ENCODE measurements around the gene NANOS2. TPM values are rescaled to one million over a fixed set of nuclear protein-coding genes. Genes with fewer than 3 reads are reported as not detected.

NANOS2 gene
- total and polyA plus RNA-seq, 2 of the 13 experiments (the other 11 are each of a cell fraction or from before 2014, with no cell fraction given) = not detected

DNA sequence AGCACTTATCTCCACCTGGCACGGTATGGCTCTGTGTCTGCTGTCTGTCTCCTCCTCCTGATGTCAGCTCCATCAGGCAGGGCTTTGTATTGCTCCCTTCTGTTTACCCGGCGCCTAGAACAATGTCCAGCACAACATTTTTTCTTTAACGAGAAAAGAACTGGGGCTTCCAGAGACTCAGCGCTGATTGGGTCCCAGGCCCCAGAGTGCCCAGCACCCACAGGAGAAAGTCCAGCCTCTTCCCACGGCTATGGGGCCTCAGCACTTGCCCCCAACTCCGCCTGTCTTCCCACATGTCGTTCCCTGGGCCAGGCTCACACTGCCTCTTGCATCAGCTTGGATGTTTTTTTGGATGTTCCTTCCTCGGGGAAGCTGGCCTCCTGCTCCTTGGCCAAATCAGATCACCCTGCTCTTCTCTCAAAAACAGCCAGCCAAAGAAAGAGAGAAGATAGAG, 19.0 kb downstream of the NANOS2 start (continued):
- TF ChIP-seq, protein P1, sequence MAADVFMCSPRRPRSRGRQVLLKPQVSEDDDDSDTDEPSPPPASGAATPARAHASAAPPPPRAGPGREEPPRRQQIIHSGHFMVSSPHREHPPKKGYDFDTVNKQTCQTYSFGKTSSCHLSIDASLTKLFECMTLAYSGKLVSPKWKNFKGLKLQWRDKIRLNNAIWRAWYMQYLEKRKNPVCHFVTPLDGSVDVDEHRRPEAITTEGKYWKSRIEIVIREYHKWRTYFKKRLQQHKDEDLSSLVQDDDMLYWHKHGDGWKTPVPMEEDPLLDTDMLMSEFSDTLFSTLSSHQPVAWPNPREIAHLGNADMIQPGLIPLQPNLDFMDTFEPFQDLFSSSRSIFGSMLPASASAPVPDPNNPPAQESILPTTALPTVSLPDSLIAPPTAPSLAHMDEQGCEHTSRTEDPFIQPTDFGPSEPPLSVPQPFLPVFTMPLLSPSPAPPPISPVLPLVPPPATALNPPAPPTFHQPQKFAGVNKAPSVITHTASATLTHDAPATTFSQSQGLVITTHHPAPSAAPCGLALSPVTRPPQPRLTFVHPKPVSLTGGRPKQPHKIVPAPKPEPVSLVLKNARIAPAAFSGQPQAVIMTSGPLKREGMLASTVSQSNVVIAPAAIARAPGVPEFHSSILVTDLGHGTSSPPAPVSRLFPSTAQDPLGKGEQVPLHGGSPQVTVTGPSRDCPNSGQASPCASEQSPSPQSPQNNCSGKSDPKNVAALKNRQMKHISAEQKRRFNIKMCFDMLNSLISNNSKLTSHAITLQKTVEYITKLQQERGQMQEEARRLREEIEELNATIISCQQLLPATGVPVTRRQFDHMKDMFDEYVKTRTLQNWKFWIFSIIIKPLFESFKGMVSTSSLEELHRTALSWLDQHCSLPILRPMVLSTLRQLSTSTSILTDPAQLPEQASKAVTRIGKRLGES (CRISPR knock-in tag; IDR thresholded peaks at IDR 0.05; ENCODE audit: borderline replicate concordance) = no peak
- TF ChIP-seq ZFP41 (CRISPR knock-in tag; IDR thresholded peaks at IDR 0.05; ENCODE audit: borderline replicate concordance) = no peak
- TF ChIP-seq, protein P2, sequence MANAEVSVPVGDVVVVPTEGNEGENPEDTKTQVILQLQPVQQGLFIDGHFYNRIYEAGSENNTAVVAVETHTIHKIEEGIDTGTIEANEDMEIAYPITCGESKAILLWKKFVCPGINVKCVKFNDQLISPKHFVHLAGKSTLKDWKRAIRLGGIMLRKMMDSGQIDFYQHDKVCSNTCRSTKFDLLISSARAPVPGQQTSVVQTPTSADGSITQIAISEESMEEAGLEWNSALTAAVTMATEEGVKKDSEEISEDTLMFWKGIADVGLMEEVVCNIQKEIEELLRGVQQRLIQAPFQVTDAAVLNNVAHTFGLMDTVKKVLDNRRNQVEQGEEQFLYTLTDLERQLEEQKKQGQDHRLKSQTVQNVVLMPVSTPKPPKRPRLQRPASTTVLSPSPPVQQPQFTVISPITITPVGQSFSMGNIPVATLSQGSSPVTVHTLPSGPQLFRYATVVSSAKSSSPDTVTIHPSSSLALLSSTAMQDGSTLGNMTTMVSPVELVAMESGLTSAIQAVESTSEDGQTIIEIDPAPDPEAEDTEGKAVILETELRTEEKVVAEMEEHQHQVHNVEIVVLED (CRISPR knock-in tag; IDR thresholded peaks at IDR 0.05; ENCODE audit: borderline replicate concordance) = no peak; the same call in 1 of the 2 replicates
- peak; percentile 54; the same call in 1 of the 2 replicates for TF ChIP-seq GATAD2A (CRISPR knock-in tag; IDR thresholded peaks at IDR 0.05)
- TF ChIP-seq, protein P3, sequence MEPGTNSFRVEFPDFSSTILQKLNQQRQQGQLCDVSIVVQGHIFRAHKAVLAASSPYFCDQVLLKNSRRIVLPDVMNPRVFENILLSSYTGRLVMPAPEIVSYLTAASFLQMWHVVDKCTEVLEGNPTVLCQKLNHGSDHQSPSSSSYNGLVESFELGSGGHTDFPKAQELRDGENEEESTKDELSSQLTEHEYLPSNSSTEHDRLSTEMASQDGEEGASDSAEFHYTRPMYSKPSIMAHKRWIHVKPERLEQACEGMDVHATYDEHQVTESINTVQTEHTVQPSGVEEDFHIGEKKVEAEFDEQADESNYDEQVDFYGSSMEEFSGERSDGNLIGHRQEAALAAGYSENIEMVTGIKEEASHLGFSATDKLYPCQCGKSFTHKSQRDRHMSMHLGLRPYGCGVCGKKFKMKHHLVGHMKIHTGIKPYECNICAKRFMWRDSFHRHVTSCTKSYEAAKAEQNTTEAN (CRISPR knock-in tag; conservative IDR thresholded peaks at IDR 0.05) = no peak
- TF ChIP-seq ZNF556 (CRISPR knock-in tag; IDR thresholded peaks at IDR 0.05; ENCODE audit: borderline replicate concordance) = peak; percentile 47; the same call in 1 of the 2 replicates
- no peak for TF ChIP-seq TRIM24 (CRISPR knock-in tag; IDR thresholded peaks at IDR 0.05)
- peak; percentile 81 for TF ChIP-seq HNF4A (CRISPR knock-in tag; IDR thresholded peaks at IDR 0.05)
- TF ChIP-seq, protein P4, sequence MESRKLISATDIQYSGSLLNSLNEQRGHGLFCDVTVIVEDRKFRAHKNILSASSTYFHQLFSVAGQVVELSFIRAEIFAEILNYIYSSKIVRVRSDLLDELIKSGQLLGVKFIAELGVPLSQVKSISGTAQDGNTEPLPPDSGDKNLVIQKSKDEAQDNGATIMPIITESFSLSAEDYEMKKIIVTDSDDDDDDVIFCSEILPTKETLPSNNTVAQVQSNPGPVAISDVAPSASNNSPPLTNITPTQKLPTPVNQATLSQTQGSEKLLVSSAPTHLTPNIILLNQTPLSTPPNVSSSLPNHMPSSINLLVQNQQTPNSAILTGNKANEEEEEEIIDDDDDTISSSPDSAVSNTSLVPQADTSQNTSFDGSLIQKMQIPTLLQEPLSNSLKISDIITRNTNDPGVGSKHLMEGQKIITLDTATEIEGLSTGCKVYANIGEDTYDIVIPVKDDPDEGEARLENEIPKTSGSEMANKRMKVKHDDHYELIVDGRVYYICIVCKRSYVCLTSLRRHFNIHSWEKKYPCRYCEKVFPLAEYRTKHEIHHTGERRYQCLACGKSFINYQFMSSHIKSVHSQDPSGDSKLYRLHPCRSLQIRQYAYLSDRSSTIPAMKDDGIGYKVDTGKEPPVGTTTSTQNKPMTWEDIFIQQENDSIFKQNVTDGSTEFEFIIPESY (CRISPR knock-in tag; IDR thresholded peaks at IDR 0.05) = peak; percentile 46; the same call in 1 of the 2 replicates
- TF ChIP-seq, protein P5, sequence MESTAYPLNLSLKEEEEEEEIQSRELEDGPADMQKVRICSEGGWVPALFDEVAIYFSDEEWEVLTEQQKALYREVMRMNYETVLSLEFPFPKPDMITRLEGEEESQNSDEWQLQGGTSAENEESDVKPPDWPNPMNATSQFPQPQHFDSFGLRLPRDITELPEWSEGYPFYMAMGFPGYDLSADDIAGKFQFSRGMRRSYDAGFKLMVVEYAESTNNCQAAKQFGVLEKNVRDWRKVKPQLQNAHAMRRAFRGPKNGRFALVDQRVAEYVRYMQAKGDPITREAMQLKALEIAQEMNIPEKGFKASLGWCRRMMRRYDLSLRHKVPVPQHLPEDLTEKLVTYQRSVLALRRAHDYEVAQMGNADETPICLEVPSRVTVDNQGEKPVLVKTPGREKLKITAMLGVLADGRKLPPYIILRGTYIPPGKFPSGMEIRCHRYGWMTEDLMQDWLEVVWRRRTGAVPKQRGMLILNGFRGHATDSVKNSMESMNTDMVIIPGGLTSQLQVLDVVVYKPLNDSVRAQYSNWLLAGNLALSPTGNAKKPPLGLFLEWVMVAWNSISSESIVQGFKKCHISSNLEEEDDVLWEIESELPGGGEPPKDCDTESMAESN (CRISPR knock-in tag; conservative IDR thresholded peaks at IDR 0.05) = no peak
- TF ChIP-seq FOXP1 (IDR thresholded peaks at IDR 0.05) = peak; percentile 85
- TF ChIP-seq FOXP1 (CRISPR knock-in tag; IDR thresholded peaks at IDR 0.05) = peak; percentile 82
- TF ChIP-seq FOXO1 (CRISPR knock-in tag; IDR thresholded peaks at IDR 0.05) = peak; percentile 55
- TF ChIP-seq ZMYM2 (CRISPR knock-in tag; IDR thresholded peaks at IDR 0.05) = 0 out of 2 replicates have a peak, but pooled peaks have one; percentile 47
- no peak for TF ChIP-seq ZFP36L2 (CRISPR knock-in tag; IDR thresholded peaks at IDR 0.05)
- peak; percentile 49 for TF ChIP-seq RCOR2 (CRISPR knock-in tag; IDR thresholded peaks at IDR 0.05)
- TF ChIP-seq GLI4 (CRISPR knock-in tag; IDR thresholded peaks at IDR 0.05; ENCODE audit: borderline replicate concordance) = no peak
- TF ChIP-seq ZIK1 (CRISPR knock-in tag; IDR thresholded peaks at IDR 0.05; ENCODE audit: borderline replicate concordance, low read depth) = no peak
- TF ChIP-seq, protein P6, sequence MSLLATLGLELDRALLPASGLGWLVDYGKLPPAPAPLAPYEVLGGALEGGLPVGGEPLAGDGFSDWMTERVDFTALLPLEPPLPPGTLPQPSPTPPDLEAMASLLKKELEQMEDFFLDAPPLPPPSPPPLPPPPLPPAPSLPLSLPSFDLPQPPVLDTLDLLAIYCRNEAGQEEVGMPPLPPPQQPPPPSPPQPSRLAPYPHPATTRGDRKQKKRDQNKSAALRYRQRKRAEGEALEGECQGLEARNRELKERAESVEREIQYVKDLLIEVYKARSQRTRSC (CRISPR knock-in tag; IDR thresholded peaks at IDR 0.05; ENCODE audit: low read depth) = no peak
- peak; percentile 45; the same call in 1 of the 2 replicates for TF ChIP-seq RFXAP (CRISPR knock-in tag; IDR thresholded peaks at IDR 0.05; ENCODE audit: borderline replicate concordance)
- 0 out of 2 replicates have a peak, but pooled peaks have one; percentile 13 for TF ChIP-seq RARA (CRISPR knock-in tag; IDR thresholded peaks at IDR 0.05)

All from HepG2 (cell line).